GM12878 (cell line): Measurements from ENCODE around the gene FGF11. TPM values are rescaled to one million over a fixed set of nuclear protein-coding genes. Genes with fewer than 3 reads are reported as not detected.
A peak's percentile ranks its signal among the peaks of the same experiment; 100 is the strongest.

Experiments
- ATAC-seq: fragments of 200-7000 bp; cut with Tn5 transposase; 3 replicates; pipeline ENCODE4 v1.9.1; 2020; ENCODE audit warnings: mild to moderate bottlenecking, moderate library complexity
- BruUV-seq: library from RNA; stranded (reverse); fragments of 400-500 nt; replicated peaks from 2 replicates; lab custom pipeline; 2021; lab: Mats Ljungman, UMichigan
- CTCF ChIA-PET: fragments of 300-600 bp; sonication (Branson Sonifier 250); formaldehyde crosslinking; extraction: SDS; loops from one replicate; lab custom pipeline; 2021; ENCODE audit warnings: inconsistent platforms; lab: Yijun Ruan, JAX
- POLR2A ChIA-PET: fragments of 350-600 bp; formaldehyde crosslinking; extraction: SDS; loops from one replicate; lab custom pipeline; 2021; ENCODE audit warnings: inconsistent platforms; lab: Charles Lee
- RAD21 ChIA-PET: fragments of 300-600 bp; sonication (Branson Sonifier 250); formaldehyde crosslinking; loops from one replicate; lab custom pipeline; 2023; ENCODE audit warnings: antibody characterized with exemption; ENCODE audit not compliant: unreplicated experiment; lab: Charles Lee
- SMC1A ChIA-PET: fragments of 300-600 bp; sonication (Branson Sonifier 250); formaldehyde crosslinking; loops from one replicate; lab custom pipeline; 2023; ENCODE audit not compliant: unreplicated experiment, uncharacterized antibody; lab: Charles Lee
- DNase-seq: peaks from one replicate; pipeline ENCODE4 v3.0.0-alpha.2; 2011; ENCODE audit warnings: low read depth, low spot score
- FAIRE-seq: peaks from 3 replicates; lab custom pipeline; 2011; peaks lifted over from hg19 to GRCh38; lab: Jason Lieb, UNC
- H2AFZ ChIP-seq: 2 replicates; pipeline ENCODE4 v1.6.0; 2011; ENCODE audit warnings: low read depth, low read length, control low read depth; ENCODE audit not compliant: control insufficient read depth
- H3K27ac ChIP-seq: 2 replicates; pipeline ENCODE4 v1.5.1; 2011; ENCODE audit warnings: control low read depth; ENCODE audit not compliant: control insufficient read depth, insufficient read depth
- H3K27me3 ChIP-seq, 2 experiments: replicated peaks in 1 of 2; 2 replicates each; pipeline versions ENCODE4 v1.6.0 to v1.6.1; 2011; ENCODE audit warnings: low read length in 1 of 2; ENCODE audit not compliant: control insufficient read depth in 2 of 2, insufficient read depth in 2 of 2
- H3K36me3 ChIP-seq, 2 experiments: 2 replicates each; pipeline ENCODE4 v1.5.1; 2011; ENCODE audit warnings: low read length in 1 of 2; ENCODE audit not compliant: control insufficient read depth in 2 of 2, insufficient read depth in 2 of 2
- H3K4me1 ChIP-seq: 2 replicates; pipeline ENCODE4 v1.6.1; 2011; ENCODE audit warnings: mild to moderate bottlenecking, low read length, moderate library complexity, mixed read lengths; ENCODE audit not compliant: control insufficient read depth, insufficient read depth
- H3K4me2 ChIP-seq: 2 replicates; pipeline ENCODE4 v1.6.0; 2011; ENCODE audit warnings: control low read depth; ENCODE audit not compliant: control insufficient read depth, insufficient read depth
- H3K4me3 ChIP-seq: fragments of 200-600 bp; sonication (generic); 2 replicates; pipeline ENCODE4 v1.5.1; 2016
- H3K79me2 ChIP-seq: 2 replicates; pipeline ENCODE4 v1.6.0; 2011; ENCODE audit warnings: low read length; ENCODE audit not compliant: control insufficient read depth, insufficient read depth
- H3K9ac ChIP-seq: 2 replicates; pipeline ENCODE4 v1.8.0; 2011; ENCODE audit warnings: low read length, control low read depth, mixed read lengths; ENCODE audit not compliant: control insufficient read depth, insufficient read depth
- H3K9me3 ChIP-seq: replicated peaks from 3 replicates; pipeline ENCODE4 v1.5.1; 2011; ENCODE audit warnings: mild to moderate bottlenecking, low read length; ENCODE audit not compliant: control insufficient read depth, insufficient read depth
- H4K20me1 ChIP-seq: 2 replicates; pipeline ENCODE4 v1.6.0; 2011; ENCODE audit not compliant: control insufficient read depth, insufficient read depth
- BMI1 ChIP-seq: fragments of 450-650 bp; IDR thresholded peaks from 2 replicates; pipeline ENCODE4 v1.6.1; 2016; ENCODE audit warnings: mild to moderate bottlenecking, moderate library complexity, borderline replicate concordance
- ETV6 ChIP-seq, 2 experiments: fragments of 450-650 bp in 1 of 2; IDR thresholded peaks in 1 of 2; conservative IDR thresholded peaks in 1 of 2; 2 replicates each; pipeline ENCODE4 v1.6.1; 2014; ENCODE audit warnings: antibody characterized with exemption in 1 of 2, borderline replicate concordance in 1 of 2, low read depth in 1 of 2, mild to moderate bottlenecking in 1 of 2, moderate library complexity in 1 of 2
- HDGF ChIP-seq: fragments of 450-650 bp; IDR thresholded peaks from 2 replicates; pipeline ENCODE4 v1.6.1; 2016; ENCODE audit warnings: antibody characterized with exemption
- IKZF1 ChIP-seq: fragments of 450-650 bp; conservative IDR thresholded peaks from 2 replicates; pipeline ENCODE4 v1.6.1; 2017; ENCODE audit warnings: antibody characterized with exemption, mild to moderate bottlenecking
- JUNB ChIP-seq: IDR thresholded peaks from 2 replicates; pipeline ENCODE4 v1.6.1; 2016; ENCODE audit warnings: antibody characterized with exemption, mild to moderate bottlenecking
- MLLT1 ChIP-seq: fragments of 450-650 bp; IDR thresholded peaks from 2 replicates; pipeline ENCODE4 v1.6.1; 2016; ENCODE audit warnings: mild to moderate bottlenecking
- NR2F1 ChIP-seq: fragments of 450-650 bp; conservative IDR thresholded peaks from 2 replicates; pipeline ENCODE4 v1.6.1; 2017; ENCODE audit warnings: mild to moderate bottlenecking
- SKIL ChIP-seq: fragments of 450-650 bp; IDR thresholded peaks from 2 replicates; pipeline ENCODE4 v1.6.1; 2017; ENCODE audit warnings: mild to moderate bottlenecking, low read depth, inconsistent platforms; ENCODE audit not compliant: poor library complexity, severe bottlenecking
- TBL1XR1 ChIP-seq: IDR thresholded peaks from 2 replicates; pipeline ENCODE4 v1.6.1; 2012; ENCODE audit warnings: low read depth, low read length, improper control_type of control experiment
- YY1 ChIP-seq: IDR thresholded peaks from 2 replicates; pipeline ENCODE4 v1.6.1; 2011; ENCODE audit warnings: low read depth, mild to moderate bottlenecking, low read length
- ZBTB40 ChIP-seq: fragments of 450-650 bp; IDR thresholded peaks from 2 replicates; pipeline ENCODE4 v1.6.1; 2016; ENCODE audit warnings: mild to moderate bottlenecking, moderate library complexity, borderline replicate concordance
- WGBS: methylation state at CpG from one replicate; pipeline ENCODE4 v1.1.6; 2016; ENCODE audit warnings: low lambda C conversion rate; ENCODE audit not compliant: insufficient replicate concordance, insufficient coverage; ENCODE audit errors: missing lambda C conversion rate; 5-methylcytosine and 5-hydroxymethylcytosine counted together
- in situ Hi-C: fragments of 300-500 bp; cut with MboI; formaldehyde crosslinking; loops from 9 replicates; pipeline ENCODE4 v1.14.3; 2018; ENCODE audit warnings: mixed read lengths
- intact Hi-C: fragments of 100-400 bp; cut with micrococcal nuclease; formaldehyde crosslinking; loops from one replicate; pipeline ENCODE4 v1.14.2; 2022; ENCODE audit not compliant: unreplicated experiment
- polyA plus RNA-seq, 11 experiments: library from polyadenylated mRNA; depleted of rRNA in 4 of 11; unstranded in 6 of 11; stranded (reverse) in 5 of 11; fragments of >200 nt; fragmentation: Nextera tagmentation in 4 of 11; fragmentation: Illumina TruSeq in 1 of 11; extraction: Ambion mirVana in 4 of 11; extraction: Trizol in 1 of 11; gene quantifications; 1 replicate in 1 of 11; 2 replicates in 10 of 11; pipeline versions ENCODE4 v1.2.1 to v1.2.3, GENCODE V29; 2011 to 2016; ENCODE audit warnings: inconsistent platforms in 2 of 11, missing spikeins in 2 of 11, low read depth in 1 of 11
- total RNA-seq, 4 experiments: library from RNA; depleted of rRNA in 3 of 4; stranded (reverse); fragments of >200 nt in 3 of 4; fragmentation: Illumina TruSeq in 1 of 4; extraction: Trizol in 1 of 4; gene quantifications; 2 replicates each; pipeline versions ENCODE4 v1.2.1 to v1.2.3, GENCODE V29; 2013 to 2021

The FGF11 gene
- total and polyA plus RNA-seq, 10 of the 15 experiments (the other 5 are each of a cell fraction or from before 2014, with no cell fraction given): 0.69 to 21.1 (median 2.6) TPM

GRCh38 chr17:7479213-7480088, 40.1 kb downstream of the FGF11 start, which contains the start of gene ZBTB4 (continued):
- TF ChIP-seq ETV6 (conservative IDR thresholded peaks at IDR 0.05 in 1 of 2, IDR thresholded peaks at IDR 0.05 in 1 of 2; ENCODE audit: borderline replicate concordance in 1 of 2, low read depth in 1 of 2): no peak
- TF ChIP-seq IKZF1: peak; percentile 75; the same call in 1 of the 2 replicates
- no peak for TF ChIP-seq BMI1
- TF ChIP-seq NR2F1: peak; percentile 78
- peak; percentile 42 for TF ChIP-seq YY1

- TF ChIP-seq SKIL (no peak), TBL1XR1 (no peak), ZBTB40 (peak; percentile 36; the same call in 1 of the 2 replicates), IKZF1 (0 out of 2 replicates have a peak, but pooled peaks have one; percentile 32), MLLT1 (0 out of 2 replicates have a peak, but pooled peaks have one; percentile 32), HDGF (0 out of 2 replicates have a peak, but pooled peaks have one; percentile 68), JUNB (no peak)
- Histone ChIP-seq H3K9me3 (no peaks in the 10 kb centered on the region), H3K4me3 (peak overlapping the region; percentile 70), H2AFZ (peak overlapping the region; percentile 57), H3K4me2 (peak overlapping the region; percentile 97), H3K4me1 (peaks cover 11% of the 10 kb centered on the region), H3K9ac (peak overlapping the region; percentile 79), H4K20me1 (peaks cover 2% of the 10 kb centered on the region; the same call in 1 of the 2 replicates), H3K36me3 (no peaks in the 10 kb centered on the region), H3K27me3 (no peaks in the 10 kb centered on the region), H3K27ac (peak overlapping the region; percentile 30; the same call in 1 of the 2 replicates), H3K79me2 (peaks cover 36% of the 10 kb centered on the region)
- FAIRE-seq: no peak
- ChIA-PET SMC1A (interaction anchor here (0.8 to 2.6 kb wide), 4 partner anchors 25 to 124 kb away, joined by 3 to 8 read pairs (median 3); no protein-coding TSS in a partner anchor), CTCF (interaction anchor here (2.4 to 6.2 kb wide), 2 partner anchors 43 to 81 kb away, joined by 7 to 17 read pairs; partner anchors contain the start of gene SENP3), RAD21 (interaction anchor here (0.9 to 2.2 kb wide), 6 partner anchors 34 to 150 kb away, joined by 3 to 19 read pairs (median 4); partner anchors contain the start of gene TMEM102), POLR2A (interaction anchor here (0.8 to 3.2 kb wide), 8 partner anchors 8 to 81 kb away, joined by 3 to 18 read pairs (median 4); partner anchors contain the start of genes SENP3 and TMEM102)
- no TSS peak for BruUV-seq
- intact Hi-C loops: loop anchor here (10.0 kb wide), 1 partner anchor 205 kb away; the partner anchor contains the start of genes TP53 and WRAP53
- in situ Hi-C loops: no loop called here
- no peak for DNase-seq
- no peak for ATAC-seq
- WGBS: 6% methylated on average over 8 of the region's 8 CpGs
Observed at GRCh38 chr17:7480089-7480384, 40.7 kb downstream of the FGF11 start.
